GM18868 (cell line): ENCODE data around the gene ACSF3.

Experiments used
- ATAC-seq: cut with Tn5 transposase; IDR thresholded peaks from one replicate; pipeline ENCODE4 v1.9.1; 2021; ENCODE audit warnings: mild to moderate bottlenecking, moderate library complexity; ENCODE audit not compliant: unreplicated experiment

ACSF3 gene

GRCh38 chr16:89123001-89123830 is 29.6 kb downstream of the ACSF3 start:
- ATAC-seq, result no peak

- ATAC-seq, result no peak
Observed at GRCh38 chr16:89123831-89124100, 30.1 kb downstream of the ACSF3 start.

- no peak for ATAC-seq
Observed at GRCh38 chr16:89129378-89129777, 35.7 kb downstream of the ACSF3 start.

- no peak for ATAC-seq
Observed at GRCh38 chr16:89130448-89130847, 36.8 kb downstream of the ACSF3 start.

GRCh38 chr16:89131783-89132182 is 38.1 kb downstream of the ACSF3 start:
- no peak for ATAC-seq

- ATAC-seq, result no peak
Observed at GRCh38 chr16:89132194-89133005, 38.7 kb downstream of the ACSF3 start.

GRCh38 chr16:89133457-89134127 is 39.9 kb downstream of the ACSF3 start:
- ATAC-seq, result no peak

GRCh38 chr16:89134269-89134668 is 40.6 kb downstream of the ACSF3 start:
- no peak for ATAC-seq

- no peak for ATAC-seq
Observed at GRCh38 chr16:89135166-89135565, 41.5 kb downstream of the ACSF3 start.

GRCh38 chr16:89135971-89136765 is 42.5 kb downstream of the ACSF3 start:
- no peak for ATAC-seq

GRCh38 chr16:89136931-89137330 is 43.3 kb downstream of the ACSF3 start:
- ATAC-seq, result no peak

- ATAC-seq, result no peak
Observed at GRCh38 chr16:89137666-89138512, 44.2 kb downstream of the ACSF3 start.

GRCh38 chr16:89138513-89138795 is 44.8 kb downstream of the ACSF3 start:
- ATAC-seq, result no peak

GRCh38 chr16:89138843-89139520 is 45.3 kb downstream of the ACSF3 start:
- ATAC-seq, result no peak

- ATAC-seq, result no peak
Observed at GRCh38 chr16:89139907-89140361, 46.3 kb downstream of the ACSF3 start.

- no peak for ATAC-seq
Observed at GRCh38 chr16:89140401-89140800, 46.7 kb downstream of the ACSF3 start.

GRCh38 chr16:89140981-89141883 is 47.6 kb downstream of the ACSF3 start:
- ATAC-seq, result no peak

- no peak for ATAC-seq
Observed at GRCh38 chr16:89141884-89142267, 48.2 kb downstream of the ACSF3 start.
